ENCODE measurements around the gene CXXC5. TPM values are rescaled to one million over a fixed set of nuclear protein-coding genes. Genes with fewer than 3 reads are reported as not detected.

Gene CXXC5
- total RNA-seq, 2 donors from 2014 or later, result 57.9 to 59.5 TPM

DNA sequence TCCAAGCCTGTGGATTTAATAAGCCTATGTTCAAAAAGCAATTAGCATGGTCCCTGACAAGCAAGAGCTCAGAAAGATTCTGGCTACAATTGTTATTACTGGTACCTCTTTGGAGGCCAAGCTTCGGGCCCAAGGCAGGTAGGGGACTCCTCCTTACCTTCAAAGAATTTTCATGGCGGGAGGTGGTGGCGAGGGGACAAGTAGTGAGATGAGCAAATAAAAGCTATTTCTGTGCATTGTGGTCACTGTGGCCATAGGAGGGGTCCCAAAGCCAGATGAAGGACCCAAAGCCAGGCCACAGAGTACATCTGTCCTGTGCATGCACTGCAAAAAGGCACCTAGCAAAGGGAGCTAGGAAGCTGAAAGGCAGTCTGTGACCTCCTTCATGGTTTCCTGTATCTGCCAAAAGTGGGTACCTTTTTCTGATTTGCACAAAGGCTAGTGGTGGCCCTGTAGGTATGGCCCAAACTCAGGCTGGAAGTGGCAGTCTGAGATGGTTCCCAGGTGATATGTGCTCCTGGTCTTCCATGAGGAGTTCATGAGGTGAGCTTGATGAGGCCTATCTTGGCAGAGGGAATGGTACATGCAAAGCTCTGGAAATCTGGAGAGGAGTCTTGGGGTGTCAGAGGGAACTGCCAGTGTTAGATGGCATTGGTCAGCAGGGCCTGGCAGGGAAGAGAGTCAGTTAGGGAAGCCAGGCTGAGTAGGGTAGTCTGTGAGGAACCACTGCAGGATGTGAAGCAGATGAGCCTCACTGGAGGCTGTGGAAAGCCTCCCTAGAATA, 3.3 kb upstream of the CXXC5 start:
- Histone ChIP-seq H3K27ac (no peak overlapping the region), H3K4me3 (no peak overlapping the region), H3K27me3 (no peaks in the 10 kb centered on the region), H3K36me3 (no peaks in the 10 kb centered on the region), H3K4me1 (peaks cover 0 to 34% of the 10 kb centered on the region in 2 donors), H3K9me3 (no peaks in the 10 kb centered on the region)
- DNase-seq (ENCODE audit: low spot score), result no peak
- TF ChIP-seq, protein P1, sequence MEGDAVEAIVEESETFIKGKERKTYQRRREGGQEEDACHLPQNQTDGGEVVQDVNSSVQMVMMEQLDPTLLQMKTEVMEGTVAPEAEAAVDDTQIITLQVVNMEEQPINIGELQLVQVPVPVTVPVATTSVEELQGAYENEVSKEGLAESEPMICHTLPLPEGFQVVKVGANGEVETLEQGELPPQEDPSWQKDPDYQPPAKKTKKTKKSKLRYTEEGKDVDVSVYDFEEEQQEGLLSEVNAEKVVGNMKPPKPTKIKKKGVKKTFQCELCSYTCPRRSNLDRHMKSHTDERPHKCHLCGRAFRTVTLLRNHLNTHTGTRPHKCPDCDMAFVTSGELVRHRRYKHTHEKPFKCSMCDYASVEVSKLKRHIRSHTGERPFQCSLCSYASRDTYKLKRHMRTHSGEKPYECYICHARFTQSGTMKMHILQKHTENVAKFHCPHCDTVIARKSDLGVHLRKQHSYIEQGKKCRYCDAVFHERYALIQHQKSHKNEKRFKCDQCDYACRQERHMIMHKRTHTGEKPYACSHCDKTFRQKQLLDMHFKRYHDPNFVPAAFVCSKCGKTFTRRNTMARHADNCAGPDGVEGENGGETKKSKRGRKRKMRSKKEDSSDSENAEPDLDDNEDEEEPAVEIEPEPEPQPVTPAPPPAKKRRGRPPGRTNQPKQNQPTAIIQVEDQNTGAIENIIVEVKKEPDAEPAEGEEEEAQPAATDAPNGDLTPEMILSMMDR (IDR thresholded peaks at IDR 0.05), result no peak

DNA sequence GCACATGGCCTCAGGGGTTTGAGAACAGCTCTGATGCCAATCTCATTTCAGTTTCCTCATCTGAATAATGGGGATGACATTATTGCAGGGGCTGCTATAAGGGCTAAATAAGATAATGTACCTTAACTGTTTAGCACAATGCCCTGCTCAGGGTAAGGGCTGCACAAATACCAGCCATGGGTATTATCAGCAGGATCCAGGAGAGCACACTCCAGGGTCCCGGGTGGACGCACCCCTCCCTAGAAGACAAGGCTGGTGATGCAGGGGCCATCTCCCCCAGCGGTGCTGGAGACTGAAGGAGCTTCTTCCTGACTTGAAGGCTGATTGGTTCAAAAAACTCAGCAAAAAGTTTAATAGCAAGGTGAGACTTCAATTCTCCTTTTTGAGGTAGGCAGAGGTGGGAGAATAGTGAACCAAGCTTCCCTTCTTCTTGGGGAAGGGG, 2.7 kb upstream of the CXXC5 start:
- TF ChIP-seq, protein P1 (IDR thresholded peaks at IDR 0.05), result no peak
- Histone ChIP-seq H3K4me3 (no peak overlapping the region), H3K27me3 (no peaks in the 10 kb centered on the region), H3K9me3 (no peaks in the 10 kb centered on the region), H3K36me3 (no peaks in the 10 kb centered on the region), H3K4me1 (peaks cover 0 to 34% of the 10 kb centered on the region in 2 donors), H3K27ac (no peak overlapping the region)
- DNase-seq (ENCODE audit: low spot score), result no peak

DNA sequence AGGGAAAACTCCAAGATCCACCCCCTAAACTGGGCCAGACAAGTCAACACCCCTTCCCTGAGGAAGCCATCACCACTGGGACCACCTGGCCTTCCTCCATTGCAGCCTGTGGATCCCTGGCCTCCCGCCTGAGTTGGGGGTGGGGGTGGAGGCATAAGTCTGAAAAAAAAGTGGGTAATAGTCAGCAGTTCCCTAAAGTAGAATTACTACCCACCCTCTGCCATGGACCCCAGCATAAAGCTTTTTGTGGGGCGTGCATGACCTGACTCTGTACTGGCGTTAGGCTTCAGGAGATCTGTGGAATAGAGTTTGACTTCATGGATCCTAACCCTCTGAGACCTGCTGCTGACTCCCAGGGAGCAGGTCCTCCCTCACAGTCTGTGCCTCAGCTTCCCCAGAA, 2.0 kb upstream of the CXXC5 start:
- Histone ChIP-seq H3K27me3 (no peaks in the 10 kb centered on the region), H3K36me3 (no peaks in the 10 kb centered on the region), H3K9me3 (no peaks in the 10 kb centered on the region), H3K4me1 (peaks cover 0 to 37% of the 10 kb centered on the region in 2 donors), H3K27ac (no peak overlapping the region), H3K4me3 (no peak overlapping the region)
- no peak for DNase-seq (ENCODE audit: low spot score)
- TF ChIP-seq, protein P1 (IDR thresholded peaks at IDR 0.05), result no peak

DNA sequence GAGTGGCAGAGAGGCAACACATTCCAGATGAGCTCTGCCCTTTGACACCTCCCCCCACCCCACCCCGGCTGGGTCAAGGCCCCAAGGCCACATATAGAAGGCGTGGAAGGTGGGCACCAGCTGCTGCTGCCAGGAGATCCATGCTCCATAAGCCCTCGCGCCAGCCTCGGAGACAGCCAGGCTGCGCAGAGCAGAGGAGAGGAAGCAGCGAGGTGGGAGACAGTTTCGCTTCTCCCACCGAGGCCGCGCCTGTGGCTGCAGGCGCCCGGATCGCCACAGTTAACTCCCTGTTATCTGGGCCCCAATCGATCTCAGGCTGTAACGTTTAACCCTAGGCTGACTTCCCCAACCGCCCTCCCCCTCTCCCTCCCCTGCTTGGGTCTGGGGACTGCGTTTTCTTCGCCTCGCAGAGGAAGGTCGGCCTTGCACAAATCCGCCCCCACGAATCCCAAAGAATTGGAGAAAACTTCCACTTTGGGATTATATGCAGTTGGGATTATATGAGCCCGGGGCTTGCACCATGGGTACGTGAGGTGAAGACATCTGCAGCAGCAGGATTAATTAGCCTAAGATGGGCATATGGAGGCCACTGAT, 1.1 kb upstream of the CXXC5 start:
- H3K36me3 ChIP-seq, result no peaks in the 10 kb centered on the region
- no peaks in the 10 kb centered on the region for H3K9me3 ChIP-seq
- DNase-seq (ENCODE audit: low spot score), result no peak
- H3K27ac ChIP-seq, result no peak overlapping the region
- H3K4me3 ChIP-seq, result peak overlapping the region in 1 of 2 donors; percentile 94
- H3K27me3 ChIP-seq, result no peaks in the 10 kb centered on the region
- TF ChIP-seq, protein P1 (IDR thresholded peaks at IDR 0.05), result no peak
- H3K4me1 ChIP-seq, result peaks cover 0 to 46% of the 10 kb centered on the region in 2 donors

DNA sequence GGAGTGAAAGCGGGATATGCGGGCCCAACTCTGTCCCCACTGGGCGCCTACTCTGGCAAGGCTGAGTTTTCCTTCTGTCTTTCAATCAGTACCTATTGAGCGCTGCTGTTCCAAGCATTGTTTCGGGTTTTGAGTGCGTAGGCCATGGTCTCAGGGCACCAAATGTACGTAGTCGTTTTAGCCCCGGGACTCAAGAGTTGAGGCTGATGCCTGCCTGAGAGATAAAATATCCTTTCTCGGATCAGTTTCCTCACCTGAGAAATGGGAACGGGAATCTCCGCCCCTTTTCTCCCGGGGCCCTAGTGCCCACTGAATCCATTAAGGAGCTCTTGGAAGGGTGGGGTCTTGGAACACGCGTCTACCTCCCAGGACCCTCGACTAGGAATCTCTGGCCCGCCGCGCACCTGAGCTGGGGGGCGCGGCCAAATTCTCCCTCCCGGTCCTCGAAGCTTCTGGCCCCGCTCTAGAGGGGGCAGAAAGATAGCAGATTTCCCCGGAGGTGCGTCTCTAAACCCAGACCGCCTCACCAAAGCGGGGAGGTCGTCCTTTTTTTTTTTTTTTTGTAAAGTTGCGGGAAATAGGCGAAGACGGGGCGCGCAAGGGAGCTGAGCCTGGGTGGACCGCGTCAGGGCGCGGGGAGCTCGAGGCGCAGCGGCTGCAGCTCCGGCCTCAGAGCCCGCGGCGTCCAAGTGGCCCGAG, 494 bp upstream of the CXXC5 start:
- Histone ChIP-seq H3K36me3 (no peaks in the 10 kb centered on the region), H3K4me3 (peak overlapping the region; percentile 94 to 98)
- DNase-seq (ENCODE audit: low spot score), result no peak

More for the DNA sequence above, 494 bp upstream of the CXXC5 start:
- H3K27me3 ChIP-seq, result no peaks in the 10 kb centered on the region
- TF ChIP-seq, protein P1 (IDR thresholded peaks at IDR 0.05), result no peak
- H3K4me1 ChIP-seq, result peaks cover 0 to 52% of the 10 kb centered on the region in 2 donors
- H3K27ac ChIP-seq, result peak overlapping the region; percentile 94 to 97
- H3K9me3 ChIP-seq, result no peaks in the 10 kb centered on the region

Measured in right atrium auricular region (tissue), 2 donors.